ENCODE results near the gene FEN1. TPM values are rescaled to one million over a fixed set of nuclear protein-coding genes. Genes with fewer than 3 reads are reported as not detected.

FEN1 gene
- polyA plus RNA-seq, 10 donors: 13.5 to 25.8 (median 15.5) TPM

- no peak for DNase-seq
These were observed 18.3 kb upstream of the FEN1 start for GRCh38 chr11:61774411-61774810.

- DNase-seq: no peak
These were observed 17.6 kb upstream of the FEN1 start for GRCh38 chr11:61775106-61775505.

GRCh38 chr11:61775606-61776554 lies 16.8 kb upstream of the FEN1 start:
- no peak for DNase-seq

- DNase-seq: peak in 1 of 3 donors; percentile 45
These were observed 16.1 kb upstream of the FEN1 start for GRCh38 chr11:61776561-61777075.

- peak in 2 of 3 donors; percentile 33 to 52 for DNase-seq
These were observed 15.2 kb upstream of the FEN1 start for GRCh38 chr11:61777234-61778090.

GRCh38 chr11:61778357-61778886 lies 14.3 kb upstream of the FEN1 start:
- DNase-seq: no peak

GRCh38 chr11:61778920-61779650 lies 13.6 kb upstream of the FEN1 start:
- DNase-seq: no peak

GRCh38 chr11:61779666-61780525 lies 12.8 kb upstream of the FEN1 start:
- DNase-seq: no peak

GRCh38 chr11:61780581-61781162 lies 12.0 kb upstream of the FEN1 start:
- DNase-seq: no peak

- no peak for DNase-seq
These were observed 11.1 kb upstream of the FEN1 start for GRCh38 chr11:61781585-61781984.

- no peak for DNase-seq
These were observed 10.4 kb upstream of the FEN1 start for GRCh38 chr11:61782299-61782698.

GRCh38 chr11:61782841-61783240 lies 9.9 kb upstream of the FEN1 start:
- DNase-seq: no peak

- no peak for DNase-seq
These were observed 8.8 kb upstream of the FEN1 start for GRCh38 chr11:61783717-61784505.

GRCh38 chr11:61784506-61784805 lies 8.3 kb upstream of the FEN1 start:
- no peak for DNase-seq

- DNase-seq: no peak
These were observed 6.8 kb upstream of the FEN1 start for GRCh38 chr11:61785837-61786402.

GRCh38 chr11:61787928-61788491 lies 4.7 kb upstream of the FEN1 start:
- peak in 1 of 3 donors; percentile 13 for DNase-seq

GRCh38 chr11:61791737-61792309 lies 888 bp upstream of the FEN1 start:
- DNase-seq: peak; percentile 74 to 92 (median 87)
